GM12878 (cell line): ENCODE measurements around the gene ABCA10. TPM values are rescaled to one million over a fixed set of nuclear protein-coding genes. Genes with fewer than 3 reads are reported as not detected.

Experiments used
- ATAC-seq: fragments of 200-7000 bp; cut with Tn5 transposase; 3 replicates; pipeline ENCODE4 v1.9.1; 2020; ENCODE audit warnings: mild to moderate bottlenecking, moderate library complexity
- BruUV-seq: library from RNA; stranded (reverse); fragments of 400-500 nt; replicated peaks from 2 replicates; lab custom pipeline; 2021; lab: Mats Ljungman, UMichigan
- CTCF ChIA-PET: fragments of 300-600 bp; sonication (Branson Sonifier 250); formaldehyde crosslinking; extraction: SDS; loops from one replicate; lab custom pipeline; 2021; ENCODE audit warnings: inconsistent platforms; lab: Yijun Ruan, JAX
- POLR2A ChIA-PET: fragments of 350-600 bp; formaldehyde crosslinking; extraction: SDS; loops from one replicate; lab custom pipeline; 2021; ENCODE audit warnings: inconsistent platforms; lab: Charles Lee
- RAD21 ChIA-PET: fragments of 300-600 bp; sonication (Branson Sonifier 250); formaldehyde crosslinking; loops from one replicate; lab custom pipeline; 2023; ENCODE audit warnings: antibody characterized with exemption; ENCODE audit not compliant: unreplicated experiment; lab: Charles Lee
- SMC1A ChIA-PET: fragments of 300-600 bp; sonication (Branson Sonifier 250); formaldehyde crosslinking; loops from one replicate; lab custom pipeline; 2023; ENCODE audit not compliant: unreplicated experiment, uncharacterized antibody; lab: Charles Lee
- DNase-seq: peaks from one replicate; pipeline ENCODE4 v3.0.0-alpha.2; 2011; ENCODE audit warnings: low read depth, low spot score
- FAIRE-seq: peaks from 3 replicates; lab custom pipeline; 2011; peaks lifted over from hg19 to GRCh38; lab: Jason Lieb, UNC
- H2AFZ ChIP-seq: 2 replicates; pipeline ENCODE4 v1.6.0; 2011; ENCODE audit warnings: low read depth, low read length, control low read depth; ENCODE audit not compliant: control insufficient read depth
- H3K27ac ChIP-seq: 2 replicates; pipeline ENCODE4 v1.5.1; 2011; ENCODE audit warnings: control low read depth; ENCODE audit not compliant: control insufficient read depth, insufficient read depth
- H3K27me3 ChIP-seq, 2 experiments: replicated peaks in 1 of 2; 2 replicates each; pipeline versions ENCODE4 v1.6.0 to v1.6.1; 2011; ENCODE audit warnings: low read length in 1 of 2; ENCODE audit not compliant: control insufficient read depth in 2 of 2, insufficient read depth in 2 of 2
- H3K36me3 ChIP-seq, 2 experiments: 2 replicates each; pipeline ENCODE4 v1.5.1; 2011; ENCODE audit warnings: low read length in 1 of 2; ENCODE audit not compliant: control insufficient read depth in 2 of 2, insufficient read depth in 2 of 2
- H3K4me1 ChIP-seq: 2 replicates; pipeline ENCODE4 v1.6.1; 2011; ENCODE audit warnings: mild to moderate bottlenecking, low read length, moderate library complexity, mixed read lengths; ENCODE audit not compliant: control insufficient read depth, insufficient read depth
- H3K4me2 ChIP-seq: 2 replicates; pipeline ENCODE4 v1.6.0; 2011; ENCODE audit warnings: control low read depth; ENCODE audit not compliant: control insufficient read depth, insufficient read depth
- H3K4me3 ChIP-seq: fragments of 200-600 bp; sonication (generic); 2 replicates; pipeline ENCODE4 v1.5.1; 2016
- H3K79me2 ChIP-seq: 2 replicates; pipeline ENCODE4 v1.6.0; 2011; ENCODE audit warnings: low read length; ENCODE audit not compliant: control insufficient read depth, insufficient read depth
- H3K9ac ChIP-seq: 2 replicates; pipeline ENCODE4 v1.8.0; 2011; ENCODE audit warnings: low read length, control low read depth, mixed read lengths; ENCODE audit not compliant: control insufficient read depth, insufficient read depth
- H3K9me3 ChIP-seq: replicated peaks from 3 replicates; pipeline ENCODE4 v1.5.1; 2011; ENCODE audit warnings: mild to moderate bottlenecking, low read length; ENCODE audit not compliant: control insufficient read depth, insufficient read depth
- H4K20me1 ChIP-seq: 2 replicates; pipeline ENCODE4 v1.6.0; 2011; ENCODE audit not compliant: control insufficient read depth, insufficient read depth
- IKZF2 ChIP-seq, 2 experiments: fragments of 450-650 bp; IDR thresholded peaks; 2 replicates each; pipeline ENCODE4 v1.6.1; 2017; ENCODE audit warnings: mild to moderate bottlenecking in 2 of 2, moderate library complexity in 2 of 2
- IRF3 ChIP-seq: fragments of 450-650 bp; IDR thresholded peaks from 2 replicates; pipeline ENCODE4 v1.6.1; 2014; ENCODE audit warnings: mild to moderate bottlenecking
- IRF4 ChIP-seq: IDR thresholded peaks from 2 replicates; pipeline ENCODE4 v1.6.1; 2011; ENCODE audit warnings: low read depth, low read length
- NFIC ChIP-seq: IDR thresholded peaks from 2 replicates; pipeline ENCODE4 v1.6.1; 2012; ENCODE audit warnings: low read depth, mild to moderate bottlenecking, inconsistent platforms, low read length, moderate library complexity
- ZNF24 ChIP-seq: fragments of 450-650 bp; IDR thresholded peaks from 2 replicates; pipeline ENCODE4 v1.6.1; 2017; ENCODE audit warnings: antibody characterized with exemption, mild to moderate bottlenecking
- ZNF384 ChIP-seq: IDR thresholded peaks from 2 replicates; pipeline ENCODE4 v1.6.1; 2012; ENCODE audit warnings: low read depth, mild to moderate bottlenecking, low read length, improper control_type of control experiment, borderline replicate concordance
- ZNF592 ChIP-seq: fragments of 450-650 bp; IDR thresholded peaks from 2 replicates; pipeline ENCODE4 v1.6.1; 2017; ENCODE audit warnings: mild to moderate bottlenecking, moderate library complexity
- WGBS: methylation state at CpG from one replicate; pipeline ENCODE4 v1.1.6; 2016; ENCODE audit warnings: low lambda C conversion rate; ENCODE audit not compliant: insufficient replicate concordance, insufficient coverage; ENCODE audit errors: missing lambda C conversion rate; 5-methylcytosine and 5-hydroxymethylcytosine counted together
- in situ Hi-C: fragments of 300-500 bp; cut with MboI; formaldehyde crosslinking; loops from 9 replicates; pipeline ENCODE4 v1.14.3; 2018; ENCODE audit warnings: mixed read lengths
- intact Hi-C: fragments of 100-400 bp; cut with micrococcal nuclease; formaldehyde crosslinking; loops from one replicate; pipeline ENCODE4 v1.14.2; 2022; ENCODE audit not compliant: unreplicated experiment
- polyA plus RNA-seq, 11 experiments: library from polyadenylated mRNA; depleted of rRNA in 4 of 11; unstranded in 6 of 11; stranded (reverse) in 5 of 11; fragments of >200 nt; fragmentation: Nextera tagmentation in 4 of 11; fragmentation: Illumina TruSeq in 1 of 11; extraction: Ambion mirVana in 4 of 11; extraction: Trizol in 1 of 11; gene quantifications; 1 replicate in 1 of 11; 2 replicates in 10 of 11; pipeline versions ENCODE4 v1.2.1 to v1.2.3, GENCODE V29; 2011 to 2016; ENCODE audit warnings: inconsistent platforms in 2 of 11, missing spikeins in 2 of 11, low read depth in 1 of 11
- total RNA-seq, 4 experiments: library from RNA; depleted of rRNA in 3 of 4; stranded (reverse); fragments of >200 nt in 3 of 4; fragmentation: Illumina TruSeq in 1 of 4; extraction: Trizol in 1 of 4; gene quantifications; 2 replicates each; pipeline versions ENCODE4 v1.2.1 to v1.2.3, GENCODE V29; 2013 to 2021

Gene ABCA10
- total and polyA plus RNA-seq, 10 of the 15 experiments (the other 5 are each of a cell fraction or from before 2014, with no cell fraction given): 0.33 to 3.0 (median 0.83) TPM

- no peaks in the 10 kb centered on the region for H3K79me2 ChIP-seq
- BruUV-seq: no TSS peak
- no peak overlapping the region for H3K4me3 ChIP-seq
- no peak overlapping the region for H3K9ac ChIP-seq
- intact Hi-C loops: no loop called here
- H4K20me1 ChIP-seq: no peaks in the 10 kb centered on the region
- DNase-seq: no peak
- H3K4me2 ChIP-seq: no peak overlapping the region
- H3K4me1 ChIP-seq: peaks cover 5% of the 10 kb centered on the region
- no peak overlapping the region for H2AFZ ChIP-seq
- TF ChIP-seq IKZF2 (IDR thresholded peaks at IDR 0.05): no peak
- no peak for TF ChIP-seq ZNF592
- no peak for TF ChIP-seq ZNF24
- TF ChIP-seq IRF4: no peak
- no peak for TF ChIP-seq ZNF384
- no peak for TF ChIP-seq NFIC
- no peak for TF ChIP-seq IRF3
- TF ChIP-seq, all 136 proteins: peak for 0
- no peaks in the 10 kb centered on the region for H3K9me3 ChIP-seq
- FAIRE-seq (no peak), ATAC-seq (no peak)
- WGBS: 33% methylated on average over 1 of the region's 1 CpG
- RAD21 ChIA-PET: interaction anchor here (2.1 kb wide), 1 partner anchor 102 kb away, joined by 7 read pairs; no protein-coding TSS in a partner anchor
- SMC1A ChIA-PET: interaction anchor here (1.5 kb wide), 1 partner anchor 30 kb away, joined by 3 read pairs; no protein-coding TSS in a partner anchor
- no peaks in the 10 kb centered on the region for H3K36me3 ChIP-seq
- CTCF ChIA-PET: no interaction called here
- in situ Hi-C loops: no loop called here
- H3K27ac ChIP-seq: no peak overlapping the region
- no peaks in the 10 kb centered on the region for H3K27me3 ChIP-seq
- POLR2A ChIA-PET: interaction anchor here (0.7 kb wide), 1 partner anchor 42 kb away, joined by 3 read pairs; no protein-coding TSS in a partner anchor
These were observed 105.0 kb downstream of the ABCA10 start for GRCh38 chr17:69123626-69124025.
